DMS 273 treated with DMSO at 0.1 percent for 48 hours (cell line): ENCODE measurements around the gene PDE9A.

Experiments
- DNase-seq: peaks from one replicate; lab custom pipeline; 2025; lab: John Stamatoyannopoulos, UW

The PDE9A gene

GRCh38 chr21:42642219-42642745 is 11.1 kb upstream of the PDE9A start:
- no peak for DNase-seq

- DNase-seq, result no peak
Observed at GRCh38 chr21:42644223-42645208, 8.9 kb upstream of the PDE9A start.

- DNase-seq, result no peak
Observed at GRCh38 chr21:42645211-42646075, 8.0 kb upstream of the PDE9A start.

GRCh38 chr21:42646076-42646825 is 7.2 kb upstream of the PDE9A start:
- DNase-seq, result no peak

- no peak for DNase-seq
Observed at GRCh38 chr21:42646836-42647235, 6.6 kb upstream of the PDE9A start.

GRCh38 chr21:42648606-42649005 is 4.8 kb upstream of the PDE9A start:
- no peak for DNase-seq

- DNase-seq, result no peak
Observed at GRCh38 chr21:42649122-42650032, 4.0 kb upstream of the PDE9A start.

GRCh38 chr21:42650033-42650370 is 3.4 kb upstream of the PDE9A start:
- no peak for DNase-seq

- DNase-seq, result no peak
Observed at GRCh38 chr21:42650441-42651421, 2.7 kb upstream of the PDE9A start.

- DNase-seq, result no peak
Observed at GRCh38 chr21:42651515-42652401, 1.7 kb upstream of the PDE9A start.

GRCh38 chr21:42652527-42653230 is 742 bp upstream of the PDE9A start:
- DNase-seq, result no peak

GRCh38 chr21:42654179-42654912 is 925 bp downstream of the PDE9A start:
- DNase-seq, result no peak

- no peak for DNase-seq
Observed at GRCh38 chr21:42654913-42655795, 1.7 kb downstream of the PDE9A start.

GRCh38 chr21:42655796-42656770 is 2.7 kb downstream of the PDE9A start:
- DNase-seq, result no peak

GRCh38 chr21:42656872-42657271 is 3.5 kb downstream of the PDE9A start:
- DNase-seq, result no peak
